Measurements from ENCODE around the gene ZZZ3.
"Not testable (repeated sequence)": the region's sequence is repeated elsewhere in the genome, so short reads cannot be mapped to it uniquely, and the experiment has no call there.

ZZZ3 gene

GRCh38 chr1:77682460-77683159 is at the start of gene ZZZ3:
TSS of gene ZZZ3 (minus strand) at chr1:77682658. CDS start at chr1:77633354, 49,304 bp downstream.
- peak; percentile 85 for FAIRE-seq

DNA sequence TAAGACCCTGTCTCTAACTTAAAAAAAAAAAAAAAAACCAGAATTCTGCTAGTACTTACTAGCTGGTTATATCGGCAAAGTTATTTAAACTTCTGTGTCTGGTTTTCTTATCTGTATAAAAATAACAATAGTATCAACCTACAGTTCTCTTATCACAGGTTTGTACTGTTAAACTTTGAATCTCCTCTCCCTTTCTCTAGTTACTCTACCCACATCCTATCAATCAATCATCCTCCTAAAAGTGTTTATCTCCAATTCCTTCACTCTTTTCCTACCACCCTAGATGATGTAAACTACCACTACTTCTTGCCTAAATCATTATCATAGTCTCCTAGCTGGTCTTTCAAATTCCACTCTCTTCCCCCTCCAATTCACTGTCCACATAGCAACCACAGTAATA is 49.6 kb upstream of the ZZZ3 start:
- no peak for FAIRE-seq

DNA sequence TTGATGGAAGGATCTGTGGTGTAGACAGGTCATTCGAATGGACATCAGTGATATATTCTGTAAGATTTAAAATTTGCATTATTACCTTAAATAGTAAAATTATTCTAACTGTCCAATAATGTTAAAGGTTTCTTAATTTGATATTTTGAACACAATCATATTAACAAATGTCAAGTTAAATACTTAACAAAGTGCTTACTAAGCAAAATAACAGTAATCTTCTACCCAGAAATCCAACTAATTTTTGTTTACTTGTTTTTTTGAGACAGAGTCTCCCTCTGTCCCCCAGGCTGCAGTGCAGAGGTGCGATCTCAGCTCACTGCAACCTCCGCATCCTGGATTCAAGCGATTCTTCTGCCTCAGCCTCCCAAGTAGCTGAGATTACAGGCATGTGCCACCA is 43.2 kb upstream of the ZZZ3 start:
- no peak for FAIRE-seq

DNA sequence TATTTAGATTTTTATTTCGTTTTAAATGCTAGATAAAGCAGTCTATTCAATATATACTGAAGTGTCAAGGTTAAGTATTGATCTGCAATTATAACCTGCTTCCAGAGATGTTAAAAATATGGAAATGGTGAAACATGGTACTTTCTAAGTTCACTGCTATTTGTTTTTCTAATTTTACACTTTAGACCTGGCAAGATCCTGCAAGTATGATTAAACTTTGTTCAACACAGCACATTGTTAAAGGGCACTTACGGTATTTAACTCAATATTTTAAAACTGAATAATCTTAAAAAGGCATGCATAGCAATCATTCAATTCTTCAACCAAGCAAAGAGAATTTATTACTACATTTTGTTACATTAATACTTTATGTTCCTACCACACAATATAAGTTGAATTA is 35.7 kb upstream of the ZZZ3 start:
- FAIRE-seq: peak; percentile 63

GRCh38 chr1:77716065-77716464 is 33.6 kb upstream of the ZZZ3 start:
- no peak for FAIRE-seq

DNA sequence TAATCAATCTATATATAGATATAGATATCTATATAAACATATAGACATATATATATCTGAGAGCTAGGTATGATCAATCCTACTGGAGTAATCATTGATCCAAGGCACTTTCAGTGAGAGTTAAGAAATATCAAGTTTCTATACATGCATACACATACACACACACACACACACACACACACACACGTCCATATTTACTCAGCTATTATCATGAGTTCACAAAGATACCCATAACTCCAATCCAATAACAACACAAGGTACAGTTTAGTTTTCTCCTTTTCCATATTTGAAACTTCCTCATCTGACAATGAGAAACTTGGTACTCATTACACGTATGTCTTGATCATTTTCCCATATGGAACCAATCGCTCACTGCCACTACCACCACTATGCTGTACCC is 27.3 kb upstream of the ZZZ3 start:
- no peak for FAIRE-seq

DNA sequence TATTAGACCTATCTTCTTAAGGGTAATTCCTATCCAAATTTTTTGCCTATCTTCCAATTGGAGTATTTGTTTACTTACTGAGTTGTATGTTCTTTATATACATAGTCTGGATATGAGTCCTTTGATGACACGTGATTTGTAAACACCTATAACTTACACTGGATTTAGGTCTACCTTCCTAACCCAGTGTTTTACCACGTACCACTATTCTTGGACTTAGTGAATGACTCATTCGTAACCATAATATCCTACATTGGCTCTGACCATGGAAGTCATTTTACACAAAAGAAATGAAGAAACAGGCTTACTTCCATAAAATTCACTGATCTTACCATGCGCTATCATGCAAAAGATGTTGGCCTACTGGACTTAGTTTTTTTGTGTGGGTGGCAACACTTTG is 23.9 kb upstream of the ZZZ3 start:
- FAIRE-seq: no peak

- FAIRE-seq: no peak
Measured at GRCh38 chr1:77704736-77705135, 22.3 kb upstream of the ZZZ3 start.

DNA sequence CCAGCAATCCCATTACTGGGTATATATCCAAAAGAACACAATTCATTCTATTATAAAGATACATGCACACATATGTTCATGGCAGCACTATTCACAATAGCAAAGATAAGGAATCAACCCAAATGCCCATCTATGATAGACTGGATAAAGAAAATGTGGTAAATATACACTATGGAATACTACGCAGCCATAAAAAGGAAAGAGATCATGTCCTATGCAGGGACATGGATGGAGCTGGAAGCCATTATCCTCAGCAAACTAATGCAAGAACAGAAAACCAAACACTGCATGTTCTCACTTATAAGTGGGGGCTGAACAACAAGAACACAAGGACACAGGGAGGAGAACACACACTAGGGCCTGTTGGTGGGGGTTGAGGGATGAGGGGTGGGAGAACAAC is 17.2 kb upstream of the ZZZ3 start:
- not testable (repeated sequence) for FAIRE-seq

GRCh38 chr1:77697441-77697840 is 15.0 kb upstream of the ZZZ3 start:
- peak; percentile 23 for FAIRE-seq

GRCh38 chr1:77688939-77689338 is 6.5 kb upstream of the ZZZ3 start:
- no peak for FAIRE-seq

DNA sequence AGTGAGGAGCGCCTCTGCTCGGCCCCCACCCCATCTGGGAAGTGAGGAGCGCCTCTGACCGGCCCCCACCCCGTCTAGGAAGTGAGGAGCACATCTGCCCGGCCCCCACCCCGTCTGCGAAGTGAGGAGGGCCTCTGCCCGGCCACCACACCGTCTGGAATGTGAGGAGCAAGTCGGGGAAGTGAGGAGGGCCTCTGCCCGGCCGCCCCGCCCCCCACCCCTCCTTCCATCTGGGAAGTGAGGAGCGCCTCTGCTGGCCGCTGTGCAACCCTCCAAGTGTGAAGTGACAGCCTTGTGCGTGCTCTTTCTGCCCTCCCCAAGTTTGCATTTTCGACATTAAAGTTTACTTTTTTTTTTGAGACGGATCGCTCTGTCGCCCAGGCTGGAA is 5.1 kb upstream of the ZZZ3 start:
- FAIRE-seq: no peak

GRCh38 chr1:77686796-77687518 is 4.5 kb upstream of the ZZZ3 start:
- FAIRE-seq: no peak

- no peak for FAIRE-seq
Measured at GRCh38 chr1:77683160-77684148, 996 bp upstream of the ZZZ3 start.

DNA sequence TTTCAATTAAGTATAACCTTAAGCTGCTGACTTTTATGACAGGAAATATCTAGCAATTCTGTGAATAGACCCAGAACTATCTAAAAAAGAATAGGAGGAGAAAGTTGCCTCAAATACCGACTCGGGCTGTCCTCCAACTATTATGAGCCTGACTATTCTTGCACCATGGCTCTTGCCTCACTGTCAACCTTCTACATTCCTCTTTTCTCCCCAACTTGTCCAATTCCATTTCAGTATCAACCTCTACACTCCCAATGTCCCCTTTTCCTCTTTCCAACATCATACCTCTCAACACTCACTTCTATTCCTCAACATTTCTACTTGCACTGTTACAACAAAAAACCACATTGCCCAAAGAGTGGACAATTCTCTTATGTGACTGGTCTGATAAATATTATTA is 2.3 kb downstream of the ZZZ3 start:
- FAIRE-seq: no peak

DNA sequence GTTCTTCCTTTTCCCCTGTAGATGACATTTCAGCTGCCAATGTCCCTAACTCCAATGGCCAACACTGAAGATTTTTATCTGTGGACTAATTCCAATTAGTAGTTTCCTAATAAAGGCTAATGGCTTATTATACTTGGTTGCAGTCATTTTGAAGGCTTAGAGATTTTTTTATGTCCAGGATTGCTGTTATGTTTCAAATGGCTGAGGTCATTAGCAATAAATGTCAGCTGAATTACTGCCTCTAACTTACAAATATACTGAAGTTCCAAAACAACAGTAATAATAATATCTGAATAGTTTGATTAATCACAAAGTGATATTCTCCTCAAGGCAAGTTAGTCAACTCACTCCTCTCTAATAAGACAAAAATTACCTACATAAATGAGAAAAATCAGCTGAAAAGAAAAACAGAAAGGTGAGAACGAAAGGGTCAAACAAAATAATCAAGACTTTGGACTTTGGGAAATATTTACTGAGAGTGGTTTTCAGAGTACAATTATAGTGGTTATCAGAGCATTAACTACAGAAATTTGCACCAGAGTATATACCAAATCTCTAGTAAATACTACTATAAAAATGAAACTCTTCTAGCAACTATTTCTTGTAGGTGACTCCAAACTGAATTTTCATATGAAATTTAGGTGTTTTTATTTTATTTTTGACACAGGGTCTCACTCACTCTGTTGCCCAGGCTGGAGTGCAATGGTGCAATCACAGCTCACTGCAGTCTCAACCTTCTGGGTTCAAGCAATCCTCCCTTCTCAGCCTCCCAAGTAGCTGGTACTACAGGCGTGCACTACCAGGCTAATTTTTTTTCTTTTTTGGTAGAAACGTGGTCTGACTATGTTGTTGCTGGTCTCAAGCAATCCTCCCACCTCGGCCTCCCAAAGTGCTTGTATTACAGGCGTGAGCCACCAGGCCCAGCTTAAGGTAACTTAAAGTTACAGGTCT is 3.5 kb downstream of the ZZZ3 start:
- no peak for FAIRE-seq

DNA sequence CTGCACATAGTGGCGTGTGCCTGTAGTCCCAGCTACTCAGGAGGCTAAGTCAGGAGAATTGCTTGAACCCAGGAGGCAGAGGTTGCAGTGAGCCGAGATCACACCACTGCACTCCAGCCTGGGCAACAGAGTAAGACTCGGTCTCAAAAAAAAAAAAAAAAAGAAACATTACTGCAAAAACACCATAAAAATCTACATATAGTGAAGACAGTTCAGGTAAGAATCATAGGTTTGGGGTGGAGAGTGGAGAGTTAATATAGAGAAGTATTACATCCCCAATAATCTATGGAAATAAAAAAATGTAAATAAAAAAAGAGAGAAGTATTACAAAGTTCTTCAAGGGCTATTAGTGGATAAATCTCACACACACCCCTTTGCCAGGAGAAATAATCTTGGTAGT is 7.7 kb downstream of the ZZZ3 start:
- FAIRE-seq: not testable (repeated sequence)

GRCh38 chr1:77673716-77674355 is 8.6 kb downstream of the ZZZ3 start:
- no peak for FAIRE-seq

DNA sequence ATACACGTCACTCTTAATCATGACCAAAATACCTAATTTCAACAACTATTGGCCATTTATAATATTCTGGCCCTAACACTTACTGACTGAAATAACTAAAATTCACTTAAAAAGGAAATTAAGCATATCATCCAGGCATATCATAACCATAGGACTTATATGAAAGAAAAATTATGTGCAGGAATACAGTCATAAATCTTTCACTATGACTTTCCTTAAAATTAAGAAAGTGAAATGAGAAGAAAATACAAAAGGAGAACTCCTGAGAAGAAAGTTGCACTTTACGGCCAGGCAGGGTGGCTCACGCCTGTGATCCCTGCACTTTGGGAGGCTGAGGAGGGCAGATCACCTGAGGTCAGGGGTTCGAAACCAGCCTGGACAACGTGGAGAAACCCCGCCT is 9.4 kb downstream of the ZZZ3 start:
- no peak for FAIRE-seq

DNA sequence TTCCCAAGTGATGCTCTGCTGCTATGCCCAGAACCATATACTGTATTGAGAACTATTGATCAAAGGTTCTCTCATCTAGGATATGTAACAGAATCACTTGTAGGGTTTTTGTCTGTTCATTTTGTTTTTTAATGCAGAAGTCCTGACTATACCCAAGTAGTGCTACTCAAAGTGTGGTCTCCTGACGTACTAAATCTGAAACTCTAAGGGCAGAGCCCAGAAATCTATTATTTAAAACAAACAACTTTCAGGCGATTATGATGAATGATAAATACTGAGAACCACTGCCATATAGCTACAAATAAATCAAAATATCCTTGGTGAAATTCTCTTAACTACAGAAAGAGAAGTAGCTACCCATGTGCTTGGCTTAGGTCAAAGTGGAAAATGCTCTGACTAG is 10.1 kb downstream of the ZZZ3 start:
- no peak for FAIRE-seq

- no peak for FAIRE-seq
Measured at GRCh38 chr1:77671836-77672235, 10.6 kb downstream of the ZZZ3 start.

DNA sequence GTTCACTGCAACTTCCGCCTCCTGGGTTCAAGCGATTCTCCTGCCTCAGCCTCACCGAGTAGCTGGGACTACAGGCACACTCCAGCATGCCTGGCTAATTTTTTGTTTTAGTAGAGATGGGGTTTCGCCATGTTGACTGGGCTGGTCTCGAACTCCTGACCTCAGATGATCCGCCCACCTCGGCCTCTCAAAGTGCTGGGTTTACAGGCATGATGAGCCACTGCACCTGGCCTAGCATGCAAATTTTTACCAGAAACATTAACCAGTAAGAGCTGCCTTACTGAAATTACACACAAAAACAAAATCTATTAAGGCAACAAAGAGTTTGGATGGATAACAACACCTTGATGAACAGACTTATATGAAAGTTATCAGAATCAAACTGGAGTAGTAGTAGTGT is 12.1 kb downstream of the ZZZ3 start:
- no peak for FAIRE-seq
